HEK293T (cell line): ENCODE data around the gene XAGE1B.
"Not testable (repeated sequence)": the region's sequence is repeated elsewhere in the genome, so short reads cannot be mapped to it uniquely, and the experiment has no call there.

Experiments
- CTCF ChIA-PET: fragments of 350-600 bp; formaldehyde crosslinking; extraction: SDS; loops from one replicate; lab custom pipeline; 2021; ENCODE audit warnings: antibody characterized with exemption, inconsistent platforms; lab: Yijun Ruan, JAX
- POLR2A ChIA-PET: fragments of 350-600 bp; formaldehyde crosslinking; extraction: SDS; loops from one replicate; lab custom pipeline; 2020; ENCODE audit warnings: antibody characterized with exemption, inconsistent platforms; lab: Yijun Ruan, JAX
- DNase-seq: peaks from one replicate; pipeline ENCODE4 v3.0.0; 2012; ENCODE audit warnings: mixed read lengths; ENCODE audit errors: extremely low spot score
- ARNT ChIP-seq: fragments of 450-650 bp; IDR thresholded peaks from 2 replicates; pipeline ENCODE4 v1.6.1; 2017; ENCODE audit warnings: mild to moderate bottlenecking
- BHLHE40 ChIP-seq: fragments of 450-650 bp; IDR thresholded peaks from 2 replicates; pipeline ENCODE4 v1.6.1; 2016; ENCODE audit warnings: mild to moderate bottlenecking, moderate library complexity, borderline replicate concordance
- CTBP1 ChIP-seq: fragments of 450-650 bp; IDR thresholded peaks from 2 replicates; pipeline ENCODE4 v1.6.1; 2016; ENCODE audit warnings: borderline replicate concordance
- ELF4 ChIP-seq: fragments of 450-650 bp; IDR thresholded peaks from 2 replicates; pipeline ENCODE4 v1.6.1; 2017; ENCODE audit warnings: antibody characterized with exemption
- FOXA1 ChIP-seq: fragments of 450-650 bp; IDR thresholded peaks from 2 replicates; pipeline ENCODE4 v1.6.1; 2016; ENCODE audit warnings: mild to moderate bottlenecking
- FOXK2 ChIP-seq: fragments of 450-650 bp; IDR thresholded peaks from 2 replicates; pipeline ENCODE4 v1.6.1; 2016; ENCODE audit warnings: mild to moderate bottlenecking
- FOXM1 ChIP-seq: fragments of 450-650 bp; IDR thresholded peaks from 2 replicates; pipeline ENCODE4 v1.6.1; 2017; ENCODE audit warnings: mild to moderate bottlenecking, borderline replicate concordance
- HDGF ChIP-seq: fragments of 450-650 bp; IDR thresholded peaks from 2 replicates; pipeline ENCODE4 v1.6.1; 2017; ENCODE audit warnings: antibody characterized with exemption, borderline replicate concordance
- L3MBTL2 ChIP-seq: fragments of 450-650 bp; conservative IDR thresholded peaks from 2 replicates; pipeline ENCODE4 v1.6.1; 2016; ENCODE audit warnings: mild to moderate bottlenecking
- LEF1 ChIP-seq: fragments of 450-650 bp; IDR thresholded peaks from 2 replicates; pipeline ENCODE4 v1.6.1; 2017; ENCODE audit warnings: mild to moderate bottlenecking, borderline replicate concordance
- NFRKB ChIP-seq: fragments of 450-650 bp; IDR thresholded peaks from 2 replicates; pipeline ENCODE4 v1.6.1; 2016; ENCODE audit warnings: mild to moderate bottlenecking, moderate library complexity
- PKNOX1 ChIP-seq: fragments of 450-650 bp; IDR thresholded peaks from 2 replicates; pipeline ENCODE4 v1.6.1; 2016
- SP1 ChIP-seq: fragments of 450-650 bp; IDR thresholded peaks from 2 replicates; pipeline ENCODE4 v1.6.1; 2017
- SUZ12 ChIP-seq: fragments of 450-650 bp; IDR thresholded peaks from 2 replicates; pipeline ENCODE4 v1.6.1; 2016; ENCODE audit warnings: mild to moderate bottlenecking
- TARDBP ChIP-seq: fragments of 450-650 bp; IDR thresholded peaks from 2 replicates; pipeline ENCODE4 v1.6.1; 2016
- ZNF384 ChIP-seq: fragments of 450-650 bp; IDR thresholded peaks from 2 replicates; pipeline ENCODE4 v1.6.1; 2016

XAGE1B gene

GRCh38 chrX:52516987-52517325, at the start of gene XAGE1B:
Gene XAGE1B (minus strand): TSS chrX:52517063. CDS start chrX:52515527, 1,536 bp downstream.
- CTCF ChIA-PET, POLR2A ChIA-PET, DNase-seq: not testable (repeated sequence)

- no peak for TF ChIP-seq LEF1
- no peak for TF ChIP-seq FOXA1
- TF ChIP-seq BHLHE40 = no peak
- no peak for TF ChIP-seq PKNOX1
- TF ChIP-seq CTBP1 = no peak
- no peak for TF ChIP-seq FOXM1
- no peak for TF ChIP-seq SP1
- no peak for TF ChIP-seq HDGF
- no peak for TF ChIP-seq SUZ12
- CTCF ChIA-PET = no interaction called here
- DNase-seq = no peak
- POLR2A ChIA-PET = no interaction called here
Observed at GRCh38 chrX:52563105-52563504, 46.2 kb upstream of the XAGE1B start.

- POLR2A ChIA-PET = no interaction called here
- no peak for DNase-seq
- CTCF ChIA-PET = no interaction called here
- no peak for TF ChIP-seq FOXK2
- TF ChIP-seq L3MBTL2 = no peak
- no peak for TF ChIP-seq TARDBP
- no peak for TF ChIP-seq ARNT
- no peak for TF ChIP-seq SP1
- TF ChIP-seq FOXA1 = no peak
- no peak for TF ChIP-seq BHLHE40
- TF ChIP-seq ZNF384 = no peak
- TF ChIP-seq NFRKB = no peak
- no peak for TF ChIP-seq PKNOX1
Observed at GRCh38 chrX:52558140-52558539, 41.3 kb upstream of the XAGE1B start.

GRCh38 chrX:52556741-52557140, 39.9 kb upstream of the XAGE1B start:
- ChIA-PET POLR2A (no interaction called here), CTCF (interaction anchor here (0.6 kb wide), 1 partner anchor 25 kb away, joined by 3 read pairs; no protein-coding TSS in a partner anchor)
- TF ChIP-seq CTBP1 = no peak
- TF ChIP-seq FOXK2 = no peak
- no peak for TF ChIP-seq FOXA1
- no peak for TF ChIP-seq HDGF
- TF ChIP-seq ELF4 = no peak
- no peak for DNase-seq

GRCh38 chrX:52553995-52554642, 37.3 kb upstream of the XAGE1B start:
- ChIA-PET POLR2A (no interaction called here), CTCF (no interaction called here)
- no peak for TF ChIP-seq SUZ12
- TF ChIP-seq HDGF = no peak
- no peak for TF ChIP-seq ZNF384
- no peak for TF ChIP-seq PKNOX1
- no peak for DNase-seq

- DNase-seq, CTCF ChIA-PET, POLR2A ChIA-PET: not testable (repeated sequence)
Observed at GRCh38 chrX:52548769-52549168, 31.9 kb upstream of the XAGE1B start.

GRCh38 chrX:52544147-52544840, 27.4 kb upstream of the XAGE1B start:
- ChIA-PET POLR2A (no interaction called here), CTCF (no interaction called here)
- no peak for DNase-seq
- no peak for TF ChIP-seq PKNOX1
- TF ChIP-seq FOXK2 = no peak
- no peak for TF ChIP-seq FOXA1
- no peak for TF ChIP-seq FOXM1
- TF ChIP-seq ELF4 = no peak
